ENCODE measurements around the gene SLC35G4. TPM values are rescaled to one million over a fixed set of nuclear protein-coding genes. Genes with fewer than 3 reads are reported as not detected.

SLC35G4 gene
- total RNA-seq, 4 donors from 2014 or later, result not detected

DNA sequence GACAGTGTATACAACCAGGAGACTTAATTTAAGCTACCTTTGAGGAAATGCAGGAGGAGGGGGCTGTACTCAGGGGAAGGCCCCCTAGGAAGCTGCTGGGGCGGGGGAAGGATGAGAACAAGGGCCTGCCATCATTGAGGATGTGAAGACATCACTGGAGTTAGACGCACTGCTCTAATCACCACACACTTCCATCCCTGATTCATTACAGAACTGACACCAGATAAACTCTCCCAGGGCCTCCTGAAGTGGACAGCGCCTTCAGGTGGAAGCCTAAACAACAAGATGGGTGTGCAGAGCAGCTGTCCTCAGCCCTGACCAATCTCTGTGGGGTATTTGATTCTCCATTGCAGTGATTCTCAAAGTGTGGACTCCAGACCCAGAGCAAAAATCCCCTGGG lies 30.6 kb upstream of the SLC35G4 start:
- no peaks in the 10 kb centered on the region for H3K9me3 ChIP-seq
- no peak overlapping the region for H3K27ac ChIP-seq
- no peaks in the 10 kb centered on the region for H3K36me3 ChIP-seq
- H3K27me3 ChIP-seq, result no peaks in the 10 kb centered on the region
- intact Hi-C loops (cut with DNase I), result no loop called here
- no peaks in the 10 kb centered on the region for H3K4me1 ChIP-seq
- WGBS, 2 donors, result 87 to 92% methylated on average over 3 of the region's 3 CpGs
- DNase-seq, result no peak
- no peak for TF ChIP-seq POLR2A (IDR thresholded peaks at IDR 0.05)
- TF ChIP-seq, protein P1, sequence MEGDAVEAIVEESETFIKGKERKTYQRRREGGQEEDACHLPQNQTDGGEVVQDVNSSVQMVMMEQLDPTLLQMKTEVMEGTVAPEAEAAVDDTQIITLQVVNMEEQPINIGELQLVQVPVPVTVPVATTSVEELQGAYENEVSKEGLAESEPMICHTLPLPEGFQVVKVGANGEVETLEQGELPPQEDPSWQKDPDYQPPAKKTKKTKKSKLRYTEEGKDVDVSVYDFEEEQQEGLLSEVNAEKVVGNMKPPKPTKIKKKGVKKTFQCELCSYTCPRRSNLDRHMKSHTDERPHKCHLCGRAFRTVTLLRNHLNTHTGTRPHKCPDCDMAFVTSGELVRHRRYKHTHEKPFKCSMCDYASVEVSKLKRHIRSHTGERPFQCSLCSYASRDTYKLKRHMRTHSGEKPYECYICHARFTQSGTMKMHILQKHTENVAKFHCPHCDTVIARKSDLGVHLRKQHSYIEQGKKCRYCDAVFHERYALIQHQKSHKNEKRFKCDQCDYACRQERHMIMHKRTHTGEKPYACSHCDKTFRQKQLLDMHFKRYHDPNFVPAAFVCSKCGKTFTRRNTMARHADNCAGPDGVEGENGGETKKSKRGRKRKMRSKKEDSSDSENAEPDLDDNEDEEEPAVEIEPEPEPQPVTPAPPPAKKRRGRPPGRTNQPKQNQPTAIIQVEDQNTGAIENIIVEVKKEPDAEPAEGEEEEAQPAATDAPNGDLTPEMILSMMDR (IDR thresholded peaks at IDR 0.05), result no peak
- no peak overlapping the region for H3K4me3 ChIP-seq (replicated peaks in 1 of 3)

GRCh38 chr18:11579916-11580315 lies 29.5 kb upstream of the SLC35G4 start:
- Histone ChIP-seq H3K4me3 (replicated peaks in 1 of 3) (no peak overlapping the region), H3K9me3 (no peaks in the 10 kb centered on the region), H3K4me1 (no peaks in the 10 kb centered on the region), H3K36me3 (no peaks in the 10 kb centered on the region), H3K27ac (no peak overlapping the region), H3K27me3 (no peaks in the 10 kb centered on the region)
- intact Hi-C loops (cut with DNase I), result no loop called here
- 94 to 95% methylated on average over 15 of the region's 15 CpGs for WGBS, 2 donors
- TF ChIP-seq, protein P1 (IDR thresholded peaks at IDR 0.05), result no peak
- no peak for TF ChIP-seq POLR2A (IDR thresholded peaks at IDR 0.05)
- no peak for DNase-seq

- Histone ChIP-seq H3K4me1 (peaks cover 0 to 6% of the 10 kb centered on the region in 2 donors), H3K27me3 (no peaks in the 10 kb centered on the region), H3K36me3 (no peaks in the 10 kb centered on the region), H3K27ac (no peak overlapping the region), H3K9me3 (no peaks in the 10 kb centered on the region), H3K4me3 (replicated peaks in 1 of 3) (no peak overlapping the region)
- DNase-seq, result no peak
- intact Hi-C loops (cut with DNase I), result no loop called here
- 75 to 80% methylated on average over 2 of the region's 2 CpGs for WGBS, 2 donors
- TF ChIP-seq, protein P1 (IDR thresholded peaks at IDR 0.05), result no peak
- no peak for TF ChIP-seq POLR2A (IDR thresholded peaks at IDR 0.05)
Measured at GRCh38 chr18:11581286-11581685, 28.1 kb upstream of the SLC35G4 start.

DNA sequence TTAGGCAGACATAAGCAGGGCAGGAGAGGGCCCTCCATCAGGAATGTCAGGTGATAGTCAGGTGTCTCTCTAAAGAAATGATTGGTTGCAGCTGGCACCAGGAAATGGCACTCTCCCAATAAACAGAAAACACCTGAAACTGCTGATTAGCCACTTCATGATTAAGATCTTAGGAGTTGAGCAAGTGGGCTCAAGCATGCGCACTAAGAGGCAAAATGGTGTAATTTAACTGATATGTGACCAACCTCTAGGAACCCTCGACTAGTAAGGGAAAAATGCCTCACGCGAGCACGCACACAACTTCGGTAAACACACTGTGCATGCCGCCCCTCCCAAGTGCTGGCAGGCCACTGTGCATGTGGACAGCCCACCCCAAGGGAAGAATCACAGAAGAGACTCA lies 23.8 kb upstream of the SLC35G4 start:
- Histone ChIP-seq H3K36me3 (no peaks in the 10 kb centered on the region), H3K4me3 (replicated peaks in 1 of 3) (no peak overlapping the region), H3K4me1 (peaks cover 1 to 10% of the 10 kb centered on the region in 2 donors), H3K9me3 (no peaks in the 10 kb centered on the region), H3K27me3 (no peaks in the 10 kb centered on the region), H3K27ac (no peak overlapping the region)
- 66 to 78% methylated on average over 7 of the region's 7 CpGs for WGBS, 2 donors
- no peak for TF ChIP-seq POLR2A (IDR thresholded peaks at IDR 0.05)
- TF ChIP-seq, protein P1 (IDR thresholded peaks at IDR 0.05), result no peak
- DNase-seq, result no peak
- intact Hi-C loops (cut with DNase I), result no loop called here

- Histone ChIP-seq H3K4me1 (peaks cover 9 to 17% of the 10 kb centered on the region in 2 donors), H3K36me3 (no peaks in the 10 kb centered on the region), H3K4me3 (replicated peaks in 1 of 3) (no peak overlapping the region), H3K27me3 (no peaks in the 10 kb centered on the region), H3K9me3 (no peaks in the 10 kb centered on the region), H3K27ac (no peak overlapping the region)
- intact Hi-C loops (cut with DNase I), result no loop called here
- TF ChIP-seq, protein P1 (IDR thresholded peaks at IDR 0.05), result no peak
- TF ChIP-seq POLR2A (IDR thresholded peaks at IDR 0.05), result no peak
- 91 to 92% methylated on average over 3 of the region's 3 CpGs for WGBS, 2 donors
- DNase-seq, result no peak
Measured at GRCh38 chr18:11586896-11587295, 22.5 kb upstream of the SLC35G4 start.

All from thyroid gland (tissue), 4 donors.